HuH-7 (cell line): Measurements from ENCODE around the gene STAP1.
"Not testable (repeated sequence)": the region's sequence is repeated elsewhere in the genome, so short reads cannot be mapped to it uniquely, and the experiment has no call there.

Source experiments
- DNase-seq: peaks from one replicate; pipeline ENCODE4 v3.0.0; 2011; ENCODE audit warnings: low spot score

STAP1 gene

GRCh38 chr4:67558493-67558892, at the start of gene STAP1:
STAP1 (plus strand) TSS chr4:67558727; CDS start chr4:67558810, 83 bp downstream.
- no peak for DNase-seq

- DNase-seq: no peak
These were observed 46.0 kb upstream of the STAP1 start for GRCh38 chr4:67512501-67512900.

- no peak for DNase-seq
These were observed 38.4 kb upstream of the STAP1 start for GRCh38 chr4:67520141-67520540.

GRCh38 chr4:67521506-67521905, 37.0 kb upstream of the STAP1 start:
- no peak for DNase-seq

- DNase-seq: no peak
These were observed 36.3 kb upstream of the STAP1 start for GRCh38 chr4:67522230-67522629.

GRCh38 chr4:67522851-67523671, 35.5 kb upstream of the STAP1 start:
- DNase-seq: no peak

GRCh38 chr4:67524140-67524539, 34.4 kb upstream of the STAP1 start:
- not testable (repeated sequence) for DNase-seq

GRCh38 chr4:67531379-67531962, 27.1 kb upstream of the STAP1 start:
- DNase-seq: no peak

- not testable (repeated sequence) for DNase-seq
These were observed 26.1 kb upstream of the STAP1 start for GRCh38 chr4:67532397-67532796.

GRCh38 chr4:67533112-67533511, 25.4 kb upstream of the STAP1 start:
- DNase-seq: no peak

GRCh38 chr4:67535280-67535840, 23.2 kb upstream of the STAP1 start:
- no peak for DNase-seq

- no peak for DNase-seq
These were observed 18.7 kb upstream of the STAP1 start for GRCh38 chr4:67539830-67540229.

- no peak for DNase-seq
These were observed 16.5 kb upstream of the STAP1 start for GRCh38 chr4:67542076-67542475.

- DNase-seq: peak; percentile 74
These were observed 13.1 kb upstream of the STAP1 start, which contains the start of gene CENPC for GRCh38 chr4:67545199-67546003. CENPC (minus strand) TSS chr4:67545503; CDS start chr4:67545355, 148 bp downstream.

GRCh38 chr4:67546004-67546356, 12.5 kb upstream of the STAP1 start:
- DNase-seq: no peak

GRCh38 chr4:67546971-67547370, 11.6 kb upstream of the STAP1 start:
- no peak for DNase-seq

GRCh38 chr4:67549123-67549522, 9.4 kb upstream of the STAP1 start:
- DNase-seq: no peak

- no peak for DNase-seq
These were observed 8.1 kb upstream of the STAP1 start for GRCh38 chr4:67550451-67550850.

GRCh38 chr4:67550857-67551256, 7.7 kb upstream of the STAP1 start:
- no peak for DNase-seq

- not testable (repeated sequence) for DNase-seq
These were observed 6.3 kb upstream of the STAP1 start for GRCh38 chr4:67552146-67552792.

- DNase-seq: no peak
These were observed 4.4 kb upstream of the STAP1 start for GRCh38 chr4:67554096-67554495.

- DNase-seq: no peak
These were observed 3.1 kb upstream of the STAP1 start for GRCh38 chr4:67555447-67555846.
